Adipocyte (in vitro differentiated cells): ENCODE results near the gene FRMD3.

Experiments
- DNase-seq: peaks from one replicate; pipeline ENCODE4 v3.0.0-alpha.2; 2015; ENCODE audit warnings: low read depth
- H3K27me3 ChIP-seq: replicated peaks from 2 replicates; pipeline ENCODE4 v1.7.0; 2013; ENCODE audit warnings: mild to moderate bottlenecking, low read length, moderate library complexity; ENCODE audit not compliant: control insufficient read depth, insufficient read depth
- H3K36me3 ChIP-seq: 2 replicates; pipeline ENCODE4 v1.7.0; 2013; ENCODE audit warnings: low read length, mild to moderate bottlenecking, moderate library complexity; ENCODE audit not compliant: control insufficient read depth, insufficient read depth, severe bottlenecking
- H3K4me1 ChIP-seq: 2 replicates; pipeline ENCODE4 v1.7.0; 2013; ENCODE audit warnings: mild to moderate bottlenecking, low read length, moderate library complexity; ENCODE audit not compliant: control insufficient read depth, insufficient read depth
- H3K4me3 ChIP-seq: 2 replicates; pipeline ENCODE4 v1.7.0; 2013; ENCODE audit warnings: mild to moderate bottlenecking, low read length, moderate library complexity
- H3K9ac ChIP-seq: 2 replicates; pipeline ENCODE4 v1.7.0; 2013; ENCODE audit warnings: mild to moderate bottlenecking, low read length, moderate library complexity
- H3K9me3 ChIP-seq: 2 replicates; pipeline ENCODE4 v1.7.0; 2013; ENCODE audit warnings: mild to moderate bottlenecking, low read length, moderate library complexity; ENCODE audit not compliant: control insufficient read depth

The FRMD3 gene

DNA sequence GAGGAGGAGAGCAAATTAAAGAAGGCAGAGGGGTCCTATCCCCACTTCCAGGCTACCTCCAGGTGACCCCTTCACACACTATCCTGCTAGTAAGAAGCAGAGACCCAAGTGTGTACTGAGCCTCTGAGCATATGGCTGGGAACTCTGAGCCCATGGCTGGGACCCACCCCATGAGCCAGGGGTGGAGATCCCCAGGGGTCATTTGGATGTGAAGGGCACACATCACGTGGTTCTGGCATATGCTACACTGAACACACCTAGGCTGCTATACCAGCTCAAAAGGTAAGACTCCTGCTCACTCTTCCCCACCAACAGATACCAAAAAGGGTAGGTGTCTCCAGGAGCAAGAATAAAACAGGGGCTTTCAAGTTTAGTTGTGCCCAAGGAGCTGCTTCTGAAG lies 149.9 kb downstream of the FRMD3 start:
- no peaks in the 10 kb centered on the region for H3K36me3 ChIP-seq
- H3K9me3 ChIP-seq = peaks cover 5% of the 10 kb centered on the region
- no peak overlapping the region for H3K4me3 ChIP-seq
- no peaks in the 10 kb centered on the region for H3K27me3 ChIP-seq
- H3K4me1 ChIP-seq = no peaks in the 10 kb centered on the region
- no peak overlapping the region for H3K9ac ChIP-seq
- DNase-seq = no peak

GRCh38 chr9:83387401-83388185 lies 150.6 kb downstream of the FRMD3 start:
- Histone ChIP-seq H3K9ac (no peak overlapping the region), H3K4me3 (no peak overlapping the region), H3K36me3 (no peaks in the 10 kb centered on the region), H3K4me1 (no peaks in the 10 kb centered on the region), H3K27me3 (no peaks in the 10 kb centered on the region), H3K9me3 (peaks cover 10% of the 10 kb centered on the region)
- no peak for DNase-seq

GRCh38 chr9:83385317-83385716 lies 152.9 kb downstream of the FRMD3 start:
- no peak overlapping the region for H3K9ac ChIP-seq
- peak; percentile 27 for DNase-seq
- peaks cover 10% of the 10 kb centered on the region for H3K9me3 ChIP-seq
- no peaks in the 10 kb centered on the region for H3K4me1 ChIP-seq
- no peaks in the 10 kb centered on the region for H3K27me3 ChIP-seq
- H3K36me3 ChIP-seq = no peaks in the 10 kb centered on the region
- no peak overlapping the region for H3K4me3 ChIP-seq

DNA sequence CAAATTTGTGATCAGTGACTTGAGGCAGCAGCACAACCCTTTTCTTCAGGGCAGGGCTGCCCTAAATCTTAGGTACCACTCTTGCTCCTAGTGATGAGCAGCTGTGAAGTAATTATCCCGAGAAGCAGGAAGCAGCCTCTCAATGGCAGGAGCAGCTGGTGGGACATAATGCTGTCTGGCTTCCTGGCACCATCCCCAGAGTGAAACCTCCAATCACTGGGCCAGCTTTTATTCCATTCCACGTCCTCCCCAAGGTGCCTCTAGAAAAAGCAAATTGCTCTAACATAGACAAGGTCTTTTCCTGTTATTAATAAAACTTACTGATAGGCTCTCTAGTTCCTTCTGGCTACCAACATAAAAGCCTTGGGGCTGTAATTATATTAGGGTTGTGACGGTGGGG lies 154.0 kb downstream of the FRMD3 start:
- Histone ChIP-seq H3K4me3 (no peak overlapping the region), H3K36me3 (no peaks in the 10 kb centered on the region), H3K4me1 (no peaks in the 10 kb centered on the region), H3K9ac (no peak overlapping the region), H3K9me3 (peaks cover 10% of the 10 kb centered on the region), H3K27me3 (no peaks in the 10 kb centered on the region)
- no peak for DNase-seq

GRCh38 chr9:83383034-83383433 lies 155.2 kb downstream of the FRMD3 start:
- Histone ChIP-seq H3K9ac (no peak overlapping the region), H3K9me3 (peaks cover 10% of the 10 kb centered on the region), H3K4me3 (no peak overlapping the region), H3K27me3 (no peaks in the 10 kb centered on the region), H3K4me1 (no peaks in the 10 kb centered on the region), H3K36me3 (no peaks in the 10 kb centered on the region)
- DNase-seq = no peak

DNA sequence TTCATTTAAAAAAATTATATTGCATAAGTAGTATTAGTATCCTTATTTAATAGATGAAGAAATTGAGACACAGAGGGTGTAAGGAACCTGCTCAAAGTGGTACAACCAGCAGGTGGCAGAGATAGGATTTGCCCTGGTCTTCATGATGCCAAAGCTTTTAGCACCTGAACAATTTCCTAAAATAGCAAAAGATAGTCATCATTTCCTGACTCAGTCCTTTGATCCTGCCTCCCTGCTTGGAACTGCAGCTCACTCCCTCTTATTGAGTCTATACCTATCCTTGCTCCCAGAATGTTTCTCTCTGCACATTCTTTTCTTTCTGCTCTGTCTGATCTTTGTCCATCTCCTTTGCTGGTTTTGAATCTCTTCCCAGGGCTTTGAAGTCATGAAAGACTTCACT lies 155.8 kb downstream of the FRMD3 start:
- Histone ChIP-seq H3K9ac (no peak overlapping the region), H3K36me3 (no peaks in the 10 kb centered on the region), H3K4me3 (no peak overlapping the region), H3K4me1 (no peaks in the 10 kb centered on the region), H3K9me3 (peaks cover 10% of the 10 kb centered on the region), H3K27me3 (no peaks in the 10 kb centered on the region)
- DNase-seq = no peak

GRCh38 chr9:83379045-83379444 lies 159.2 kb downstream of the FRMD3 start:
- Histone ChIP-seq H3K27me3 (no peaks in the 10 kb centered on the region), H3K9me3 (peaks cover 5% of the 10 kb centered on the region), H3K9ac (no peak overlapping the region), H3K36me3 (no peaks in the 10 kb centered on the region), H3K4me3 (no peak overlapping the region), H3K4me1 (no peaks in the 10 kb centered on the region)
- no peak for DNase-seq

DNA sequence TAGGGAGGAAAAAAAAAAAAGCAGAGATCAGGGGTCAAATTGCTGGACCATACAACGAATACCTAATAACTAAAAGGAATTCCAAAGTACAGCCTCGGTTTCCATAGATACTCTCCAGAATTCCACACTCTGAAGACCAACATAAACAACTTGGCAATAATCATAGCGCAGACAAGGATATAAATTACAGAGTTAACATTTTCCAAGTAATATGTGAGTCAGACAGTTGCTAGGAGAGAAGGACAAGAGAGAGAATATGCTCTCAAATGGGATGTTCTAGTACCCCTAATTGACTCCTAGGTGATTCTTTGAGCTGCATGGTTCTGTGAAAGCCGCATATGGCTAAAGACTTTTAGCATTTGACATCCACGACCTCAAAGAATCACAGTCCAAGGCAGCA lies 165.2 kb downstream of the FRMD3 start:
- no peak overlapping the region for H3K4me3 ChIP-seq
- H3K4me1 ChIP-seq = no peaks in the 10 kb centered on the region
- H3K9ac ChIP-seq = no peak overlapping the region
- H3K27me3 ChIP-seq = no peaks in the 10 kb centered on the region
- no peaks in the 10 kb centered on the region for H3K36me3 ChIP-seq
- H3K9me3 ChIP-seq = no peaks in the 10 kb centered on the region
- no peak for DNase-seq

DNA sequence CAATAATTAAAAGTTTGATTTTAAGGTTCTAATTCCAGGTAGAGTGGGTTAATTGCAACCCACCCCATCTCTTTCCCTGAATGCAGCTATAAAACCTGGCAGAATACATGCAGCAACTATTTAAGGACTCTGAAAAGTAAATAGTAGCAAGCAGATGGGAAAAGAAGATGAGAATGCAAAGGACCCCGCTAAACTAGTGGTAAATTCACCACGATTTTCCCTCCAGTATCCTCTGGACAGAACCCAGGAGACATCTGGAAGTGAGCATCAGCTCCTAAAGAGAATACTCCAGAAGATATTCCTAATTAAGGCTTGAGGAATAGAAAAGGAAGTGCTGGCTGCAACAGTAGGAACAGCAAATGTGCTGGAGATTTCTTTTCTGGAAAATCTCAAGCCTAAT lies 170.9 kb downstream of the FRMD3 start:
- Histone ChIP-seq H3K4me1 (peaks cover 11% of the 10 kb centered on the region), H3K27me3 (no peaks in the 10 kb centered on the region), H3K9me3 (no peaks in the 10 kb centered on the region), H3K9ac (no peak overlapping the region), H3K36me3 (no peaks in the 10 kb centered on the region), H3K4me3 (no peak overlapping the region)
- DNase-seq = no peak

DNA sequence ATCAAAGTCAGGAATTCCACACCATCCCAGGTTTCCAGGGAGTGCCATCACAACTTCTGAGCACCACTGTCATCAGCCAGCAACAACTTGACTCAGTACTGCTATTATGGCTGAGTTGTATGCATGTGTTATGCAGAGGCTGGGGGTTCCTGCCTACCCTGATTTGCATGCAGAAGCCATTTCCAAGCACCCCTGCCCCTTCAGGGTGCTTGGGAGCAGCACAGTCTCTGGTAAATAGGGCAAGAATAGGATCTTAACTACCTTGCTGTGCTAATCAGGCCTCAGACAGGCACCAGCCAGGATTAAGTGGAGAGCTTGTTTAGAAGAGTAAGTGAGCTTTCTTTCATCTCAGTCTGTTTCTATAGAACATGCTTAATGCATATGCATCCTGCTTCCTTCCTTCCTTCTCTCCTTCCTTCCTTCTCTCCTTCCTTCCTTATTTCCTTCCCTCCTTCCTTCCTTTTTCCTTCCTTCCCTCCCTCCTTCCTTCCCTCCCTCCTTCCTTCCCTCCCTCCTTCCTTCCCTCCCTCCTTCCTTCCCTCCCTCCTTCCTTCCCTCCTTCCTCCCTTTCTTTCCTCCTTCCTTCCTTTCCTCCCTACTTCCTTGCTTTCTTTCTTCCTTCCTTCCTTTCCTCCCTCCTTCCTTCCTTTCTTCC lies 175.7 kb downstream of the FRMD3 start:
- H3K9me3 ChIP-seq = no peaks in the 10 kb centered on the region
- H3K27me3 ChIP-seq = no peaks in the 10 kb centered on the region
- peaks cover 11% of the 10 kb centered on the region for H3K4me1 ChIP-seq
- H3K4me3 ChIP-seq = no peak overlapping the region
- no peak overlapping the region for H3K9ac ChIP-seq
- no peak for DNase-seq
- no peaks in the 10 kb centered on the region for H3K36me3 ChIP-seq

DNA sequence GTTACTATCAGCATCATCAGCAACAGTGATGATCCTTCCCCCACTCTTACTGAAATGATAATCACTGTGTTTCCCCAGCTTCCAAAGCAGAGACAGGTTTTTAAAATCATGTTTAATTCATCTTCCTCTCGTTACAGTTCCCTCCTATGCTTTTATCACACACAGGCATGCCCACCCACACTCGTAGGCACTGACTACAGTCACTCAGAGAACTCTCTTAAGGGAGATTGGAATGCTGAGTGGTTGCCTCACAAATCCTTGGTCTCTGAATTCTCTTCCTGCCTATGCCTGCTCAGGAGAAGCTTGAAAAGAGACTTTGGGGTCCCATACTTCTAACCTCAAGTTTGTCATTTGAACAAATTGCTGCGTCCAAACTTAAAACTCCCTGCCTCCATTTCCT lies 179.2 kb downstream of the FRMD3 start:
- Histone ChIP-seq H3K9ac (no peak overlapping the region), H3K4me1 (peaks cover 8% of the 10 kb centered on the region), H3K36me3 (no peaks in the 10 kb centered on the region), H3K27me3 (no peaks in the 10 kb centered on the region), H3K9me3 (no peaks in the 10 kb centered on the region), H3K4me3 (no peak overlapping the region)
- no peak for DNase-seq
